GM23338 (cell line): ENCODE measurements around the gene NT5DC2. TPM values are rescaled to one million over a fixed set of nuclear protein-coding genes. Genes with fewer than 3 reads are reported as not detected.

Source experiments
- ATAC-seq: fragments of 200-7000 bp; cut with Tn5 transposase; 3 replicates; pipeline ENCODE4 v1.9.1; 2020
- DNase-seq: peaks from one replicate; pipeline ENCODE4 v3.0.0-alpha.2; 2015; ENCODE audit warnings: low spot score
- H2AFZ ChIP-seq: fragments of 200-600 bp; sonication (generic); 2 replicates; pipeline ENCODE4 v1.8.0; 2016; ENCODE audit warnings: antibody characterized with exemption, mild to moderate bottlenecking, moderate library complexity
- H3F3A ChIP-seq: fragments of 200-600 bp; sonication (generic); replicated peaks from 2 replicates; pipeline ENCODE4 v1.8.0; 2017; ENCODE audit warnings: antibody characterized with exemption, mixed run types, low read depth
- H3K27ac ChIP-seq: fragments of 200-600 bp; sonication (generic); 2 replicates; pipeline ENCODE4 v1.6.1; 2016; ENCODE audit warnings: low read depth
- H3K27me3 ChIP-seq: fragments of 200-600 bp; sonication (generic); 2 replicates; pipeline ENCODE4 v1.8.0; 2016; ENCODE audit warnings: mild to moderate bottlenecking, mixed run types, moderate library complexity; ENCODE audit not compliant: insufficient read depth
- H3K36me3 ChIP-seq: fragments of 200-600 bp; sonication (generic); 2 replicates; pipeline ENCODE4 v1.8.0; 2016; ENCODE audit warnings: mild to moderate bottlenecking; ENCODE audit not compliant: insufficient read depth
- H3K4me1 ChIP-seq: fragments of 200-600 bp; sonication (generic); 2 replicates; pipeline ENCODE4 v1.8.0; 2016; ENCODE audit warnings: mild to moderate bottlenecking, moderate library complexity; ENCODE audit not compliant: insufficient read depth
- H3K4me2 ChIP-seq: fragments of 200-600 bp; sonication (generic); 2 replicates; pipeline ENCODE4 v1.7.1; 2017; ENCODE audit warnings: mixed run types
- H3K4me3 ChIP-seq: fragments of 200-600 bp; sonication (generic); 2 replicates; pipeline ENCODE4 v1.6.1; 2016; ENCODE audit warnings: mixed run types
- H3K79me2 ChIP-seq: fragments of 200-600 bp; sonication (generic); replicated peaks from 2 replicates; pipeline ENCODE4 v1.8.0; 2017; ENCODE audit warnings: mild to moderate bottlenecking; ENCODE audit not compliant: insufficient read depth
- H3K9me2 ChIP-seq: fragments of 200-600 bp; sonication (generic); 2 replicates; pipeline ENCODE4 v1.8.0; 2017; ENCODE audit not compliant: insufficient read depth
- H4K20me1 ChIP-seq: fragments of 200-600 bp; sonication (generic); replicated peaks from 2 replicates; pipeline ENCODE4 v1.8.0; 2017; ENCODE audit warnings: mild to moderate bottlenecking; ENCODE audit not compliant: insufficient read depth
- H3K27ac Mint-ChIP-seq: 2 replicates; pipeline ENCODE4 v1.8.0; 2020; ENCODE audit warnings: inconsistent platforms, mild to moderate bottlenecking, moderate library complexity, mixed read lengths
- H3K27me3 Mint-ChIP-seq: 3 replicates; pipeline ENCODE4 v1.8.0; 2022; ENCODE audit warnings: low read depth, mild to moderate bottlenecking, moderate library complexity, mixed read lengths, inconsistent platforms; ENCODE audit not compliant: insufficient read depth, poor library complexity
- H3K36me3 Mint-ChIP-seq: 3 replicates; pipeline ENCODE4 v1.8.0; 2021; ENCODE audit warnings: low read depth, mild to moderate bottlenecking, inconsistent platforms, moderate library complexity, mixed read lengths
- H3K4me1 Mint-ChIP-seq: 3 replicates; pipeline ENCODE4 v1.8.0; 2020; ENCODE audit warnings: mild to moderate bottlenecking, inconsistent platforms, mixed read lengths
- H3K4me3 Mint-ChIP-seq: 3 replicates; pipeline ENCODE4 v1.8.0; 2021; ENCODE audit warnings: moderate library complexity, mild to moderate bottlenecking, inconsistent platforms, mixed read lengths
- H3K9me3 Mint-ChIP-seq: 3 replicates; pipeline ENCODE4 v1.8.0; 2020; ENCODE audit warnings: moderate library complexity, mild to moderate bottlenecking, inconsistent platforms, mixed read lengths
- EZH2phosphoT487 ChIP-seq: fragments of 200-600 bp; sonication (generic); IDR thresholded peaks from one replicate; pipeline ENCODE4 v1.8.1; 2018; ENCODE audit warnings: antibody characterized with exemption; ENCODE audit not compliant: unreplicated experiment
- NANOG ChIP-seq: IDR thresholded peaks from 2 replicates; pipeline ENCODE4 v1.6.1; 2016; ENCODE audit warnings: antibody characterized with exemption, borderline replicate concordance
- POLR2AphosphoS5 ChIP-seq: IDR thresholded peaks from 2 replicates; pipeline ENCODE4 v1.6.1; 2016; ENCODE audit warnings: antibody characterized with exemption, low read depth
- REST ChIP-seq: IDR thresholded peaks from one replicate; pipeline ENCODE4 v1.6.1; 2018; ENCODE audit warnings: antibody characterized with exemption; ENCODE audit not compliant: unreplicated experiment
- ZNF462 ChIP-seq: fragments of 250-450 bp; sonication (Bioruptor Pico); IDR thresholded peaks from 2 replicates; pipeline ENCODE4 v1.5.0; 2020; ENCODE audit warnings: mild to moderate bottlenecking, moderate library complexity
- polyA plus RNA-seq: library from polyadenylated mRNA; unstranded; fragments of >200 nt; fragmentation: Nextera tagmentation; extraction: Ambion mirVana; gene quantifications from 2 replicates; pipeline ENCODE4 v1.2.1, GENCODE V29; 2016
- total RNA-seq: library from RNA; depleted of rRNA; stranded (reverse); fragments of >200 nt; shearing (Covaris generic); gene quantifications from 2 replicates; pipeline ENCODE4 v1.2.3, GENCODE V29; 2014

Gene NT5DC2
- total and polyA plus RNA-seq, 2 experiments from 2014 or later: 269 to 324 TPM

GRCh38 chr3:52501046-52501445 is 32.6 kb downstream of the NT5DC2 start:
- Histone ChIP-seq H3K9me2 (no peaks in the 10 kb centered on the region), H3K27ac (no peak overlapping the region), H3K27me3 (no peaks in the 10 kb centered on the region), H3K4me3 (no peak overlapping the region), H3K36me3 (no peaks in the 10 kb centered on the region), H4K20me1 (no peaks in the 10 kb centered on the region), H2AFZ (no peak overlapping the region), H3F3A (no peaks in the 10 kb centered on the region), H3K4me2 (no peak overlapping the region), H3K79me2 (no peaks in the 10 kb centered on the region), H3K4me1 (no peaks in the 10 kb centered on the region)
- H3K36me3 Mint-ChIP-seq: no peaks in the 10 kb centered on the region
- H3K4me3 Mint-ChIP-seq: no peak overlapping the region
- DNase-seq: no peak
- H3K9me3 Mint-ChIP-seq: no peaks in the 10 kb centered on the region
- no peak overlapping the region for H3K27ac Mint-ChIP-seq
- no peak for ATAC-seq
- peaks cover 6% of the 10 kb centered on the region; the same call in 1 of the 3 replicates for H3K4me1 Mint-ChIP-seq
- TF ChIP-seq EZH2phosphoT487 (no peak), REST (no peak), NANOG (no peak)
- peaks cover 1% of the 10 kb centered on the region for H3K27me3 Mint-ChIP-seq

- Histone ChIP-seq H3K9me2 (no peaks in the 10 kb centered on the region), H4K20me1 (no peaks in the 10 kb centered on the region), H3F3A (no peaks in the 10 kb centered on the region), H3K27ac (no peak overlapping the region), H3K79me2 (no peaks in the 10 kb centered on the region), H3K4me1 (no peaks in the 10 kb centered on the region), H2AFZ (no peak overlapping the region), H3K4me3 (no peak overlapping the region), H3K36me3 (no peaks in the 10 kb centered on the region), H3K27me3 (no peaks in the 10 kb centered on the region), H3K4me2 (no peak overlapping the region)
- TF ChIP-seq POLR2AphosphoS5: no peak
- TF ChIP-seq ZNF462 (CRISPR knock-in tag): no peak
- TF ChIP-seq EZH2phosphoT487: no peak
- DNase-seq (no peak), ATAC-seq (no peak)
- no peaks in the 10 kb centered on the region for H3K9me3 Mint-ChIP-seq
- no peak overlapping the region for H3K4me3 Mint-ChIP-seq
- H3K27ac Mint-ChIP-seq: no peak overlapping the region
- no peaks in the 10 kb centered on the region for H3K27me3 Mint-ChIP-seq
- peaks cover 5% of the 10 kb centered on the region; the same call in 2 of the 3 replicates for H3K4me1 Mint-ChIP-seq
- no peaks in the 10 kb centered on the region for H3K36me3 Mint-ChIP-seq
Observed at GRCh38 chr3:52498137-52499054, 35.3 kb downstream of the NT5DC2 start.
